GM18951 (cell line): ENCODE measurements around the gene OR1S2.
"Not testable (repeated sequence)": the region's sequence is repeated elsewhere in the genome, so short reads cannot be mapped to it uniquely, and the experiment has no call there.

ENCODE experiments used
- POLR2A ChIP-seq: IDR thresholded peaks from 4 replicates; pipeline ENCODE4 v1.6.1; 2011; ENCODE audit warnings: mild to moderate bottlenecking; ENCODE audit not compliant: insufficient read length, insufficient read depth; ENCODE audit errors: extremely low read depth
- in situ Hi-C: fragments of 300-500 bp; cut with MboI; formaldehyde crosslinking; loops from one replicate; pipeline ENCODE4 v1.12.0; 2022; ENCODE audit warnings: low sequenced_read_pairs, mixed read lengths, inconsistent platforms; ENCODE audit not compliant: unreplicated experiment

Gene OR1S2

DNA sequence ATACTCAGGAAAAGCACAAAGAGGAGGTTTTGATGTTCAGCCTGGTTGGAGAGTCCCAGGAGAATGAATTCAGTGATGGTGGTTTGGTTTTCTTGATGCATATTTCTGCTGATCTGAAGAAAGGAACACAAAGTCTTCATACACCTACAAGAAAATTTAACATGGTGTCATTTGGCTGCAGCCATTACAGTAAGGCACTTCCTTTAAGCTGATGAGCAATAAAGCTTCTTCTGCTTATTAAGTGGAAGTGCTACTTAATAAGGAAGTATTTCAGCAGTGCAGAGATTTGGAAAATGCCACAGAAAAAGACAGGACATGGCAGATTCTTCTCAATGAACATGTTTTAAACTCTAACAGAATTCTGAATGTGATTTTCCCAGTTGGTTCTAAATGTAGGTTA is at the start of gene OR1S2:
Gene OR1S2, minus strand, starts transcription at position 101 of the 400 bp plus-strand sequence. Its CDS starts 0 bp downstream, at position 101.
- in situ Hi-C loops, result no loop called here
- TF ChIP-seq POLR2A, result no peak

DNA sequence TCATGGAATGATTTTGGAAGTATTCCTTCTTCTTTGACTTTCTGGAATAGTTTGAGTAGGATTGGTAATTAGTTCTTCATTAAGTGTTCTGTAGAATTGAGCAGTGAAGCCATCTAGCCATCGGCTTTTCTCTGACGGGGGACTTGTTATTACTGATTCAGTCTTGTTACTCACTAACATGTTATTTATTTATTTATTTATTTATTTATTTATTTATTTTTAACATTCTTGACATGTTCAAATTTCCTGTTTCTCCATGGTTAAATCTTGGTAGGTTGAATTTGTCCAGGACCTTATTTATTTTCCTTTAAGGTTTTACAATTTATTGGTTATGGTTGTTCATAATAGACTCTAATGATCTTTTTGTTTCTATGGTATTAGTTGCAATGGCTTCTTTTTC is 40.0 kb upstream of the OR1S2 start:
- TF ChIP-seq POLR2A, result no peak
- in situ Hi-C loops, result no loop called here

GRCh38 chr11:58227956-58228615 is 24.1 kb upstream of the OR1S2 start:
- in situ Hi-C loops, result no loop called here
- TF ChIP-seq POLR2A, result no peak

DNA sequence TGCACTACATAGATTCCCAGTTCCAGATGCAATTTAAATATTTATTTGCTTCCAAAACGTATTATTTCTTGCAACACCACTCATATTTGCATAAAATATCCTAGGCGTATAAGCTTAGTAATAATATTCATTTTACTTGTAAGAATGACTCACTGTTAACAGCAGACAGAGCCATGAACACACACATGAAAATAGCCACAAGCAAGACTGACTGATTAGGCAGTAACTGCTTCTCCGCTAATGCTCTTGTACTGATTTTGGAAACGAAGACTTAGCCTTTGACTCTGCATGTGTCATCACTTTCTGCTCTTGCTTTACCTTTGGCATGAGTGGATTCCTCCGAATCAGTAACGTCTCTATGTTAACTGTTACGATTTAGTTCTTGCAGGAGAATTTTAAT is 18.8 kb upstream of the OR1S2 start:
- in situ Hi-C loops, result no loop called here
- no peak for TF ChIP-seq POLR2A

- in situ Hi-C loops, result no loop called here
- TF ChIP-seq POLR2A, result no peak
These were observed 12.5 kb upstream of the OR1S2 start for GRCh38 chr11:58216476-58216875.

- in situ Hi-C loops, result not testable (repeated sequence)
These were observed 8.5 kb upstream of the OR1S2 start, which contains the start of gene OR1S1 for GRCh38 chr11:58212420-58212819. Gene OR1S1 (plus strand): TSS chr11:58212720.

DNA sequence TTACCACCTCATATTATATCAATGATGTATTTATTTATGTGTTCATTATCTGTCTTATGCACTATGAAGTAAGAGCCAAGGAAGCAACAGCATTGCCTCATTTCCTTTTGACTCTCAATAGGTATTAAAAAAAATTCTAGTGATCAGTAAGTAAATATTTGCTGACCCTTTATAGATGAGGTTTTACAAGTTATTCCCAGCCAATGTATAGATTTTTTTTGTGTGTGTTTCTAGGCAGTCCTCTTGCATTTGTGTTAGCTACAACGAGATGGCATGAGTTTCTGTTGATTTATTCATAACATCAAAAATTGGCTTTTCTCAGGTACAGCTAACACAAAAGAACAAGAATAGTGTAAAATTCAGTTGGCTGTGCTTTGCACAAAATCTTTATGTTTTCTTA is 4.7 kb downstream of the OR1S2 start:
- no peak for TF ChIP-seq POLR2A
- in situ Hi-C loops, result no loop called here

DNA sequence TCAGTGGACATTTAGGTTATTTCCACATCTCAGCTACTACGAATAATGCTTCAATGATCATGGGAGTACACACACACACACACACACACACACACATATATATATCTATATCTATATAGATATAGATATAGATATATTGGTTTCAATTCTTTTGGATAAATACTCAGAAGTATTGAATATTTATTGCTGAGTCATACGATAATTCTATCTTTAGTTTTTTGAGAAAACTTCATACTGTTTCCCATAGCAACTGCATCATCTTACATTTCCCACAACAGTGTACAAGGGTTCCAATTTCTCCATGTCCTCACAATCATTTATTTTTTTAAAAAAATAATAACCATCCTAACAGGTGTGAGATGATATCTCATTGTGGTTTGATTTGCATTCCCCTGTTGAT is 8.0 kb downstream of the OR1S2 start:
- in situ Hi-C loops, result no loop called here
- TF ChIP-seq POLR2A, result no peak

- in situ Hi-C loops, result no loop called here
- no peak for TF ChIP-seq POLR2A
These were observed 10.6 kb downstream of the OR1S2 start for GRCh38 chr11:58193391-58193790.

- in situ Hi-C loops, result no loop called here
These were observed 11.7 kb downstream of the OR1S2 start for GRCh38 chr11:58192229-58192628.

GRCh38 chr11:58188770-58189169 is 15.2 kb downstream of the OR1S2 start, which contains the start of gene OR9Q2:
Gene OR9Q2 (plus strand): TSS chr11:58189070. CDS start chr11:58190491, 1,421 bp downstream.
- no peak for TF ChIP-seq POLR2A
- in situ Hi-C loops, result no loop called here

More at GRCh38 chr11:58192229-58192628, 11.7 kb downstream of the OR1S2 start:
- no peak for TF ChIP-seq POLR2A

- in situ Hi-C loops, result no loop called here
- no peak for TF ChIP-seq POLR2A
These were observed 17.0 kb downstream of the OR1S2 start for GRCh38 chr11:58186938-58187337.

DNA sequence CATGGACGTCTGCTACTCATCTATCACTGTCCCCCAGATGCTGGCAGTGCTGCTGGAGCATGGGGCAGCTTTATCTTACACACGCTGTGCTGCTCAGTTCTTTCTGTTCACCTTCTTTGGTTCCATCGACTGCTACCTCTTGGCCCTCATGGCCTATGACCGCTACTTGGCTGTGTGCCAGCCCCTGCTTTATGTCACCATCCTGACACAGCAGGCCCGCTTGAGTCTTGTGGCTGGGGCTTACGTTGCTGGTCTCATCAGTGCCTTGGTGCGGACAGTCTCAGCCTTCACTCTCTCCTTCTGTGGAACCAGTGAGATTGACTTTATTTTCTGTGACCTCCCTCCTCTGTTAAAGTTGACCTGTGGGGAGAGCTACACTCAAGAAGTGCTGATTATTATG is 24.3 kb downstream of the OR1S2 start:
- TF ChIP-seq POLR2A, result no peak
- in situ Hi-C loops, result no loop called here

DNA sequence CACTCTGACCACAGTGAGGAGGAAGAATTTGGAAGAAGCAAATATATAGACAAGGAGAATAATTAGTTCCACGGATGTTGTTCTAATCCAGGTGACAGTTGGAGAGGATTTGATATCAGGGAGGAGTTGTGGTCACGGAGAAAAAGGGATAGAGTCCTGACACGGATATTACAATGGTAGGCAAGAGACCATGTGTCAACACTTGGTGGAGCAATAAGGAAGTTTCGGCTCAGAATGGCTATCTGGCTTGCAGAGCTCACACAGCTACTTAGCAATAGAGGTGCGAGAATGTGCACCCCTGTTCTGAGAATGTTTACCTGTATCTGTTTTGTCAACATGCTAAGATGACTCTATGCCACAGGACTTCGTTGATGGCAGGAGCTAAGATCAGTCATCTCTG is 25.5 kb downstream of the OR1S2 start:
- in situ Hi-C loops, result no loop called here

More for the DNA sequence above, 25.5 kb downstream of the OR1S2 start:
- no peak for TF ChIP-seq POLR2A
